ENCODE data around the gene DNAH2. TPM values are rescaled to one million over a fixed set of nuclear protein-coding genes. Genes with fewer than 3 reads are reported as not detected.

DNAH2 gene
- total and polyA plus RNA-seq, 2 donors (not counting 3 experiments of a cell fraction or from before 2014, with no cell fraction given): 0.10 to 0.11 TPM

DNA sequence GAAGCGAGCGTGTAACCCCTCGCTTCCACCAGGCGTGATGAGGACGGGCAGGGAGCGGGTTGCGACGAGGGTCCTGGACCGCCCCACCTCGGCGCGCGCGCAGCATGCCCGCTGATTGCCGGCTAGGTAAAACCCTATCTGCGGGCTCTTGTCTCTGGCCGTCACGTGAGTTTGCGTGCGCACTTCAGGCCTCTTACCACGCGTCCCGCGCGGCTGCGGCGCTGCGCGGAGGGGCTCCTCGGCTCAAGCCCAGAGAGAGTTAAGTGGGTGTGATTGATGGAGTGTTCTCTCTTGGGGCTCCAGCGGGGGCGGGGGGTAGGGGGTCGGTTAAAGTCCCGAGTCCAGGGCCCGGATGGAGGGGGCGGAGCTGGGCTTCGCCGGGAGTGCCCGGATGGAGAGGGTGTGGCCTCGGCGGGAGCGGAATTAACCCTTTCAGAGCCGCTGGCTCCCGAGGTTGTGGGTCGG, 124.4 kb downstream of the DNAH2 start:
- FAIRE-seq (no peak), DNase-seq (ENCODE audit: low read depth, low spot score) (no peak)
- Histone ChIP-seq H4K20me1 (replicated peaks; ENCODE audit: control insufficient read depth, extremely low read depth, insufficient read depth, low read length) (no peaks in the 10 kb centered on the region), H3K4me2 (ENCODE audit: insufficient read depth, low read length) (peak overlapping the region; percentile 62), H3K27me3 (ENCODE audit: control insufficient read depth in 2 of 2, insufficient read depth in 2 of 2, low read length in 2 of 2) (no peaks in the 10 kb centered on the region), H3K9ac (replicated peaks; ENCODE audit: extremely low read depth, insufficient read depth, low read length) (peak overlapping the region; percentile 99), H3K4me3 (replicated peaks in 1 of 3; ENCODE audit: insufficient read depth in 1 of 3, low read depth in 1 of 3, low read length in 3 of 3) (peak overlapping the region; percentile 39 to 71 (median 58)), H3K4me1 (ENCODE audit: control insufficient read depth, extremely low read depth, insufficient read depth, low read length) (peaks cover 28% of the 10 kb centered on the region), H3K79me2 (ENCODE audit: control insufficient read depth, insufficient read depth, low read length) (peaks cover 10% of the 10 kb centered on the region), H3K9me1 (replicated peaks; ENCODE audit: control insufficient read depth, extremely low read depth, insufficient read depth, low read length) (no peaks in the 10 kb centered on the region), H2AFZ (ENCODE audit: low read depth, low read length) (peak overlapping the region; percentile 23), H3K27ac (ENCODE audit: insufficient read depth, low read depth, low read length) (peak overlapping the region; percentile 99), H3K36me3 (ENCODE audit: control insufficient read depth in 2 of 2, extremely low read depth in 1 of 2, insufficient read depth in 2 of 2, low read length in 2 of 2) (peaks cover 0 to 12% of the 10 kb centered on the region in 2 experiments), H3K9me3 (replicated peaks; ENCODE audit: control insufficient read depth, insufficient read depth, low read length) (no peaks in the 10 kb centered on the region)
- TF ChIP-seq MYC (IDR thresholded peaks at IDR 0.05; ENCODE audit: low read depth, low read length) (no peak), EZH2 (IDR thresholded peaks at IDR 0.05; ENCODE audit: borderline replicate concordance, low read depth, low read length, severe bottlenecking) (no peak), POLR2A (IDR thresholded peaks at IDR 0.05; ENCODE audit: low read depth, low read length) (peak; percentile 44), FOS (IDR thresholded peaks at IDR 0.05; ENCODE audit: borderline replicate concordance, insufficient read depth, low read length) (peak; percentile 2), GATA2 (IDR thresholded peaks at IDR 0.05; ENCODE audit: insufficient read depth, insufficient read length, low read depth, low read length) (no peak)
- CTCF ChIA-PET: interaction anchor here (0.6 to 1.8 kb wide), 3 partner anchors 9 to 15 kb away, joined by 3 to 7 read pairs (median 3); partner anchors contain the start of gene NAA38
- dilution Hi-C loops (cut with MboI; ENCODE audit: extremely low pct_ligation_motif_present, low sequenced_read_pairs): no loop called here
- POLR2A ChIA-PET: interaction anchor here (1.1 to 2.0 kb wide), 2 partner anchors 14 to 15 kb away, joined by 4 to 12 read pairs; partner anchors contain the start of genes CYB5D1 and NAA38
- intact Hi-C loops (cut with micrococcal nuclease): loop anchor here (1.0 to 10.0 kb wide), 4 partner anchors 45 to 280 kb away; partner anchors contain the start of genes FXR2, HES7, TP53 and WRAP53
- BruUV-seq (replicated peaks): no TSS peak
